Measurements from ENCODE around the gene ALX4.

ALX4 gene

DNA sequence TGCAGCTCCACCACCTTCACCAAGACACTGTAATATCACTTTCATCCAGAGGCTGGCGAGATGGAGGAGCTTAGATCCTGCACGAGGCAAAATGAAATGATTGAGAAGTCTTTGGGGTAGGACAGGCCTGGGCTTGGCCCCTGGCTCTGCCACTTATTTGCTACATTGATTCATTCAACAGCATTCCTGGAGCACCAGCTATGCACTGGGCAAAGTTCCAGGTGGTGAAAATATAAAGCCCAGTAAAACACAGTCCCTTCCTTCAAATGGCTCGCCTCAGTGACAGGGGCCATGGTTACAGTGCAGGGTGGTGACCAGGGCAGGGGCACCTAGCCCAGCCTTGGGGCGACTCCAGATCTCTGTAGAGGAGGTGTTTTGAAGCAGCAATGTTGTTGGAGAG lies 19.7 kb downstream of the ALX4 start:
- Histone ChIP-seq H3K79me2 (ENCODE audit: insufficient read depth, low read length) (no peaks in the 10 kb centered on the region), H4K20me1 (ENCODE audit: insufficient read depth, low read length) (peaks cover 4% of the 10 kb centered on the region; the same call in 1 of the 2 replicates), H3K4me3 (ENCODE audit: low read depth in 1 of 2, low read length in 2 of 2) (no peak overlapping the region), H3K9ac (ENCODE audit: low read depth, low read length) (no peak overlapping the region), H2AFZ (ENCODE audit: low read depth, low read length) (no peak overlapping the region), H3K4me2 (ENCODE audit: insufficient read depth, low read length) (no peak overlapping the region), H3K9me3 (ENCODE audit: insufficient read depth, low read length, severe bottlenecking) (no peaks in the 10 kb centered on the region), H3K27ac (ENCODE audit: low read length) (no peak overlapping the region), H3K27me3 (ENCODE audit: insufficient read depth, low read length, poor library complexity) (peaks cover 3% of the 10 kb centered on the region), H3K36me3 (ENCODE audit: insufficient read depth, low read length) (no peaks in the 10 kb centered on the region), H3K4me1 (ENCODE audit: insufficient read depth, low read length) (no peaks in the 10 kb centered on the region)
- ATAC-seq (ENCODE audit: insufficient read depth, low read depth) (no peak), DNase-seq (no peak)
- TF ChIP-seq EZH2 (IDR thresholded peaks at IDR 0.05; ENCODE audit: borderline replicate concordance, low read depth, low read length, severe bottlenecking), result no peak
- TF ChIP-seq, protein P1, sequence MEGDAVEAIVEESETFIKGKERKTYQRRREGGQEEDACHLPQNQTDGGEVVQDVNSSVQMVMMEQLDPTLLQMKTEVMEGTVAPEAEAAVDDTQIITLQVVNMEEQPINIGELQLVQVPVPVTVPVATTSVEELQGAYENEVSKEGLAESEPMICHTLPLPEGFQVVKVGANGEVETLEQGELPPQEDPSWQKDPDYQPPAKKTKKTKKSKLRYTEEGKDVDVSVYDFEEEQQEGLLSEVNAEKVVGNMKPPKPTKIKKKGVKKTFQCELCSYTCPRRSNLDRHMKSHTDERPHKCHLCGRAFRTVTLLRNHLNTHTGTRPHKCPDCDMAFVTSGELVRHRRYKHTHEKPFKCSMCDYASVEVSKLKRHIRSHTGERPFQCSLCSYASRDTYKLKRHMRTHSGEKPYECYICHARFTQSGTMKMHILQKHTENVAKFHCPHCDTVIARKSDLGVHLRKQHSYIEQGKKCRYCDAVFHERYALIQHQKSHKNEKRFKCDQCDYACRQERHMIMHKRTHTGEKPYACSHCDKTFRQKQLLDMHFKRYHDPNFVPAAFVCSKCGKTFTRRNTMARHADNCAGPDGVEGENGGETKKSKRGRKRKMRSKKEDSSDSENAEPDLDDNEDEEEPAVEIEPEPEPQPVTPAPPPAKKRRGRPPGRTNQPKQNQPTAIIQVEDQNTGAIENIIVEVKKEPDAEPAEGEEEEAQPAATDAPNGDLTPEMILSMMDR (IDR thresholded peaks at IDR 0.05; ENCODE audit: borderline replicate concordance, extremely low read depth, low read length, poor library complexity, severe bottlenecking), result no peak

DNA sequence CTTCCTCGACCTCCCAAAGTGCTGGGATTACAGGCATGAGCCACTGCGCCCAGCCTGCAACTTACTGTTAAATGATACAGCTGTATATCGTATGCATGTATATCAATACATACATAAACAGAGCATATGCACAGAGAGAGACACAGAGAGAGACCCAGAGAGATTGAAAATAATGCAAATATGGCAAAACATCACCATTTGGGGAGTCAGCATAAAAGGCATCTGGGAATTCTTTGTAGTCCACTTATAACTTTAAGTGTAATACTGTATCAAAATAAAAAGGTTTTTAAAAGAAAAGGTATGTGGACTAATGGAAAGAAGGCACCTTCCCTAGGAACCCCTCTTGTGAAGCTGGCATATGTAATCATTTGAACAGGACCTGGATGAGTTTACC lies 21.8 kb downstream of the ALX4 start:
- Histone ChIP-seq H3K9ac (ENCODE audit: low read depth, low read length) (no peak overlapping the region), H3K79me2 (ENCODE audit: insufficient read depth, low read length) (no peaks in the 10 kb centered on the region), H3K4me1 (ENCODE audit: insufficient read depth, low read length) (no peaks in the 10 kb centered on the region), H3K9me3 (ENCODE audit: insufficient read depth, low read length, severe bottlenecking) (no peaks in the 10 kb centered on the region), H2AFZ (ENCODE audit: low read depth, low read length) (no peak overlapping the region), H3K4me2 (ENCODE audit: insufficient read depth, low read length) (no peak overlapping the region), H4K20me1 (ENCODE audit: insufficient read depth, low read length) (peaks cover 4% of the 10 kb centered on the region; the same call in 1 of the 2 replicates), H3K36me3 (ENCODE audit: insufficient read depth, low read length) (no peaks in the 10 kb centered on the region), H3K27me3 (ENCODE audit: insufficient read depth, low read length, poor library complexity) (peaks cover 3% of the 10 kb centered on the region), H3K4me3 (ENCODE audit: low read depth in 1 of 2, low read length in 2 of 2) (no peak overlapping the region), H3K27ac (ENCODE audit: low read length) (no peak overlapping the region)
- no peak for DNase-seq
- ATAC-seq (ENCODE audit: insufficient read depth, low read depth), result no peak
- TF ChIP-seq, protein P1 (IDR thresholded peaks at IDR 0.05; ENCODE audit: borderline replicate concordance, extremely low read depth, low read length, poor library complexity, severe bottlenecking), result no peak
- TF ChIP-seq EZH2 (IDR thresholded peaks at IDR 0.05; ENCODE audit: borderline replicate concordance, low read depth, low read length, severe bottlenecking), result no peak

DNA sequence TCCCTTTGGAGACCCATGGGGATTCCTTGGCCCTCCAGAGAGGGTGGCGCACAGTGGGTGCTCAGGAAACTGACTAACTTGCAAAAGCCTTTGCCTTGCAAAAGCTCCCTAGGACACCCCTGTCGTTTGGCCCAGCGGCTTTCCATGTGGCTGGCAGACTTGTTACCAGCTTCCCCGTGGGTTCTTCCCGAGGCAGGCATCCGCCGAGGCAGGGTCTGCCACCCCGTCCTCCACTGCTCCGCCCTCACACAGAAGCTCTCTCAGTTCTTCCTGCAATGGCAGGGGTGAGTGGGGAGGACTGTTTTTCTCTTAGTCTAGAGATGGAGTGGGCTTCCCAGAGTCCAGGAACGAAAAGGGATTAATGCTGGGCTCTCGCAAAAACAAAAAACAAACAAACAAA lies 23.0 kb downstream of the ALX4 start:
- H3K9ac ChIP-seq (ENCODE audit: low read depth, low read length), result no peak overlapping the region
- DNase-seq (no peak), ATAC-seq (ENCODE audit: insufficient read depth, low read depth) (no peak)
- H3K4me3 ChIP-seq (ENCODE audit: low read depth in 1 of 2, low read length in 2 of 2), result no peak overlapping the region
- no peaks in the 10 kb centered on the region for H3K36me3 ChIP-seq (ENCODE audit: insufficient read depth, low read length)
- peaks cover 3% of the 10 kb centered on the region for H3K27me3 ChIP-seq (ENCODE audit: insufficient read depth, low read length, poor library complexity)
- H3K4me2 ChIP-seq (ENCODE audit: insufficient read depth, low read length), result no peak overlapping the region
- peaks cover 4% of the 10 kb centered on the region; the same call in 1 of the 2 replicates for H4K20me1 ChIP-seq (ENCODE audit: insufficient read depth, low read length)
- no peaks in the 10 kb centered on the region for H3K4me1 ChIP-seq (ENCODE audit: insufficient read depth, low read length)
- TF ChIP-seq, protein P1 (IDR thresholded peaks at IDR 0.05; ENCODE audit: borderline replicate concordance, extremely low read depth, low read length, poor library complexity, severe bottlenecking), result no peak
- TF ChIP-seq EZH2 (IDR thresholded peaks at IDR 0.05; ENCODE audit: borderline replicate concordance, low read depth, low read length, severe bottlenecking), result no peak
- H2AFZ ChIP-seq (ENCODE audit: low read depth, low read length), result no peak overlapping the region
- H3K27ac ChIP-seq (ENCODE audit: low read length), result no peak overlapping the region
- H3K79me2 ChIP-seq (ENCODE audit: insufficient read depth, low read length), result no peaks in the 10 kb centered on the region
- no peaks in the 10 kb centered on the region for H3K9me3 ChIP-seq (ENCODE audit: insufficient read depth, low read length, severe bottlenecking)

Data from DND-41 (cell line).